ENCODE data around the gene PHC2. TPM values are rescaled to one million over a fixed set of nuclear protein-coding genes. Genes with fewer than 3 reads are reported as not detected.

PHC2 gene
- total RNA-seq, 1 donor: 85.4 TPM

DNA sequence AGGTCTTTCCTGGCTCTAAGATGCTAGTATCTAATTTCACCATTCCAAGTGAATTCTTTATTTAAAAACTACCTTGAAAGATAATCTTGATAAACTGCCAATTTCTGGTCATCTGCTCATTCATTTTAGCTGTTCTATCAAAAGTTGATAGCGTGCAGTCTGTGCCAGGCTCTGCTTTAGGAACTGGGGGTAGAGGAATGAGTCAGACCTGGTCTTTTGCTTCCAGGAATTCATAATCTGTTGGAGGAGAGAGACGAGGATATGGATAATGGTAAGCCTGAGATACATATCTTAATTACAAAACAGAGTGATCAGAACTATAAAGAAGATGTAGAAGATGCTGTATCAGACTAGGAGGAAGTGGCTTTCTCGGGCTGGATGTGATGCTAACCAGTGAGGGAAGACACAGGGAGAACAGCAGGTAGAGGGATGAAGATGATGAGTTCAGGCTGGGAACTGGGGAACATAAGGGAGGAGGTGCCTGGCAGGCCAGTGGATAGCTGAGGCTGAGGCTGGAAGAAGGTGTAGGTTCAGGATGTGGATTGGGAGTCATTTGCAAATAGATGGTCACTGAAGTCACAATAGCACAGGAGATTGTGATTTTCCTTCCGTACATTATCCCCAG is 12.3 kb upstream of the PHC2 start:
- no peak overlapping the region for H3K4me3 ChIP-seq (ENCODE audit: insufficient read depth, low read length)
- H3K36me3 ChIP-seq (ENCODE audit: insufficient read depth, low read length): no peaks in the 10 kb centered on the region
- H3K4me2 ChIP-seq (ENCODE audit: insufficient read depth, low read length): peak overlapping the region; percentile 26
- H3K4me1 ChIP-seq (ENCODE audit: insufficient read depth, low read length): peaks cover 24% of the 10 kb centered on the region
- no peaks in the 10 kb centered on the region for H3K79me2 ChIP-seq (ENCODE audit: insufficient read depth, low read length)
- peak; percentile 76 for DNase-seq (ENCODE audit: insufficient read length, low spot score, missing footprints)
- TF ChIP-seq, protein P1, sequence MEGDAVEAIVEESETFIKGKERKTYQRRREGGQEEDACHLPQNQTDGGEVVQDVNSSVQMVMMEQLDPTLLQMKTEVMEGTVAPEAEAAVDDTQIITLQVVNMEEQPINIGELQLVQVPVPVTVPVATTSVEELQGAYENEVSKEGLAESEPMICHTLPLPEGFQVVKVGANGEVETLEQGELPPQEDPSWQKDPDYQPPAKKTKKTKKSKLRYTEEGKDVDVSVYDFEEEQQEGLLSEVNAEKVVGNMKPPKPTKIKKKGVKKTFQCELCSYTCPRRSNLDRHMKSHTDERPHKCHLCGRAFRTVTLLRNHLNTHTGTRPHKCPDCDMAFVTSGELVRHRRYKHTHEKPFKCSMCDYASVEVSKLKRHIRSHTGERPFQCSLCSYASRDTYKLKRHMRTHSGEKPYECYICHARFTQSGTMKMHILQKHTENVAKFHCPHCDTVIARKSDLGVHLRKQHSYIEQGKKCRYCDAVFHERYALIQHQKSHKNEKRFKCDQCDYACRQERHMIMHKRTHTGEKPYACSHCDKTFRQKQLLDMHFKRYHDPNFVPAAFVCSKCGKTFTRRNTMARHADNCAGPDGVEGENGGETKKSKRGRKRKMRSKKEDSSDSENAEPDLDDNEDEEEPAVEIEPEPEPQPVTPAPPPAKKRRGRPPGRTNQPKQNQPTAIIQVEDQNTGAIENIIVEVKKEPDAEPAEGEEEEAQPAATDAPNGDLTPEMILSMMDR (IDR thresholded peaks at IDR 0.05; ENCODE audit: extremely low read depth, low read depth, low read length): no peak
- H2AFZ ChIP-seq (ENCODE audit: low read length): peak overlapping the region; percentile 8
- peak overlapping the region; percentile 65 for H3K27ac ChIP-seq (ENCODE audit: low read depth, low read length)
- no peaks in the 10 kb centered on the region for H3K27me3 ChIP-seq (ENCODE audit: insufficient read depth, low read length)
- no peaks in the 10 kb centered on the region for H3K9me3 ChIP-seq (ENCODE audit: low read depth, low read length)
- no peaks in the 10 kb centered on the region for H4K20me1 ChIP-seq (ENCODE audit: insufficient read depth, low read length)

DNA sequence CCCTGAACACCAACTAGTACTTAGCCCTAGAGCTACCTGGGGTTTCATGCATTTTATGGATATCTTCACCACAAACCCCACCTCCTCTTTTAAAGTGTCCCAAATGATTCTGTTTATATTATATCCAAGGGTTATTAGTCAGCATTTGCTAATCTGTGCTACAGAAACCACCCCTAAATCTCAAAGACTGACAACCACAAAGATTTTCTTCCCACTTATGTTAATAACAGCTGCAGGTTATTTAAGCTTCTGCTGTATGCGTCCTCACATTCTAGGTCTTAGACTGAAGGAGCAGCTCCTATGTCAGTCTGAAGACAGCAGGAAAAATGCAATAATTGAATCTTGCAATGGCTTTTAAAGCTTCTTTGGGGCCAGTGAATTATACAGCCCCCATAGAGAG is 11.2 kb upstream of the PHC2 start:
- Histone ChIP-seq H4K20me1 (ENCODE audit: insufficient read depth, low read length) (no peaks in the 10 kb centered on the region), H3K36me3 (ENCODE audit: insufficient read depth, low read length) (no peaks in the 10 kb centered on the region), H3K4me2 (ENCODE audit: insufficient read depth, low read length) (no peak overlapping the region), H3K27me3 (ENCODE audit: insufficient read depth, low read length) (no peaks in the 10 kb centered on the region), H3K4me1 (ENCODE audit: insufficient read depth, low read length) (peaks cover 24% of the 10 kb centered on the region), H3K79me2 (ENCODE audit: insufficient read depth, low read length) (no peaks in the 10 kb centered on the region), H3K4me3 (ENCODE audit: insufficient read depth, low read length) (no peak overlapping the region), H2AFZ (ENCODE audit: low read length) (no peak overlapping the region), H3K27ac (ENCODE audit: low read depth, low read length) (no peak overlapping the region), H3K9me3 (ENCODE audit: low read depth, low read length) (no peaks in the 10 kb centered on the region)
- no peak for DNase-seq (ENCODE audit: insufficient read length, low spot score, missing footprints)
- TF ChIP-seq, protein P1 (IDR thresholded peaks at IDR 0.05; ENCODE audit: extremely low read depth, low read depth, low read length): no peak

DNA sequence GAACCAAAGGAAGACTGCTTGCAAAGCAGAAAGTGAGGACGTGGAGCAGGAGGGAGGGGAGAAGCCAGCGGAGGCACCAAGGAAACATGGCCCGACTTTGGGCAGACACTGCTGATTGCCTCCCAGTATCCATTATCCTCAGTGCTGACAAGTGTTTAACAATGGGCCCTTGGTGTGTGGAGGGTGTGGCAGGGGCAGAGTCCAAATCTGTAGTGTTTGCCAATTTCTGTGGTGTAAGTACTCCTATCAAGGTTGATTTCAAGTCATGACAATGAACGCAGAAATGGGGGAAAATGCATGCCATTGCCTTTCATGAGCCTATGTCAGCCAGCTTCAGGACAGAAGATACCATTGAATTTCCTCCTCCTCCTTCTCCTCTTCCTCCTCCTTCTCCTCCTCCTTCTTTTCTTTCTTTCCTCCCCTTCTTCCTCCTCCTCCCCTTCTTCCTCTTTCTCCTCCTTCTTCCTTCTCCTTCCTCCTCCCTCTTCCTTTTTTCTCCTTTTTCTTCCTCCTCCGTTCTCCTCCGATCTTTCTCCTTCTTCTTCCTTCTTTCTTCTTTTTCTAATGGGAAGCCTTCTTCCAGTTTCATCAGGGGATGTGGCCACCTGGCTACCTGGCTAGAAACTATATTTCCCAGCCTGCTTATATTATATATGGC is 10.3 kb upstream of the PHC2 start:
- Histone ChIP-seq H3K36me3 (ENCODE audit: insufficient read depth, low read length) (no peaks in the 10 kb centered on the region), H2AFZ (ENCODE audit: low read length) (no peak overlapping the region), H3K79me2 (ENCODE audit: insufficient read depth, low read length) (no peaks in the 10 kb centered on the region), H3K9me3 (ENCODE audit: low read depth, low read length) (no peaks in the 10 kb centered on the region), H3K4me2 (ENCODE audit: insufficient read depth, low read length) (no peak overlapping the region), H3K27me3 (ENCODE audit: insufficient read depth, low read length) (no peaks in the 10 kb centered on the region), H4K20me1 (ENCODE audit: insufficient read depth, low read length) (no peaks in the 10 kb centered on the region), H3K4me3 (ENCODE audit: insufficient read depth, low read length) (no peak overlapping the region), H3K27ac (ENCODE audit: low read depth, low read length) (no peak overlapping the region), H3K4me1 (ENCODE audit: insufficient read depth, low read length) (peaks cover 24% of the 10 kb centered on the region)
- TF ChIP-seq, protein P1 (IDR thresholded peaks at IDR 0.05; ENCODE audit: extremely low read depth, low read depth, low read length): no peak
- no peak for DNase-seq (ENCODE audit: insufficient read length, low spot score, missing footprints)

DNA sequence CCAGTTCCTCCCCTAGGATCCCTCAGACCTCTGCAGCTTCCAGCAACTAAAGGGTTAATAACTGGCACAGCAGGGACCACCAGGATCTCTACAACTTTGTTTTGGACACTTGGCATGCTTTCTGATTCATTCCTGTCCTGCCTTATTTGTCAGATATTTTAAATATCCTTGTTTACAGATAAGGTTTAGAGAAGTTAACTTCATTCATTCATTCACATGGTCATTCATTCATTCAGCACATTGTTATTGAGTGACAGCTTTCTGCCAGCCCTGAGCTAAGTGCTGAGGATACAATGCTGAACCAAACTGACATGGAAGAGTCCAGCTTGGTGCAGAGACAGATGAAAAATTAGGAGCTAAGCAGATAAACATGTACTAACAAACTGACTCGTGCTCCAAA is 8.8 kb upstream of the PHC2 start:
- H3K27me3 ChIP-seq (ENCODE audit: insufficient read depth, low read length): no peaks in the 10 kb centered on the region
- no peaks in the 10 kb centered on the region for H3K36me3 ChIP-seq (ENCODE audit: insufficient read depth, low read length)
- no peaks in the 10 kb centered on the region for H4K20me1 ChIP-seq (ENCODE audit: insufficient read depth, low read length)
- TF ChIP-seq, protein P1 (IDR thresholded peaks at IDR 0.05; ENCODE audit: extremely low read depth, low read depth, low read length): no peak
- DNase-seq (ENCODE audit: insufficient read length, low spot score, missing footprints): no peak
- H3K27ac ChIP-seq (ENCODE audit: low read depth, low read length): no peak overlapping the region
- H3K4me2 ChIP-seq (ENCODE audit: insufficient read depth, low read length): no peak overlapping the region
- peaks cover 37% of the 10 kb centered on the region for H3K4me1 ChIP-seq (ENCODE audit: insufficient read depth, low read length)
- H3K4me3 ChIP-seq (ENCODE audit: insufficient read depth, low read length): no peak overlapping the region
- no peak overlapping the region for H2AFZ ChIP-seq (ENCODE audit: low read length)
- no peaks in the 10 kb centered on the region for H3K79me2 ChIP-seq (ENCODE audit: insufficient read depth, low read length)
- H3K9me3 ChIP-seq (ENCODE audit: low read depth, low read length): no peaks in the 10 kb centered on the region

Measured in osteoblast (primary cell).